Tibial artery (tissue), 4 donors: Measurements from ENCODE around the gene GDPD4.

Experiments
- DNase-seq, 2 donors: peaks; one replicate each; pipeline ENCODE4 v3.0.0-alpha.2; 2019
- H3K27ac ChIP-seq, 2 donors: fragments of 200-600 bp; sonication (generic) in 1 of 2; 1 replicate in 1 of 2; 2 replicates in 1 of 2; pipeline ENCODE4 v1.5.1; 2018 to 2019; ENCODE audit warnings: mild to moderate bottlenecking in 1 of 2
- H3K27me3 ChIP-seq, 2 donors: fragments of 200-600 bp; sonication (generic) in 1 of 2; one replicate each; pipeline versions ENCODE4 v1.5.1 to v1.6.0; 2016 to 2019
- H3K36me3 ChIP-seq, 3 donors: fragments of 200-600 bp; sonication (generic) in 2 of 3; one replicate each; pipeline ENCODE4 v1.5.1; 2016 to 2019; ENCODE audit warnings: mild to moderate bottlenecking in 2 of 3
- H3K4me1 ChIP-seq, 4 donors: fragments of 200-600 bp; sonication (generic) in 2 of 4; 1 replicate in 3 of 4; 2 replicates in 1 of 4; pipeline ENCODE4 v1.5.1; 2016 to 2019
- H3K4me3 ChIP-seq, 2 donors: fragments of 200-600 bp; sonication (generic) in 1 of 2; 1 replicate in 1 of 2; 2 replicates in 1 of 2; pipeline ENCODE4 v1.5.1; 2018 to 2019; ENCODE audit warnings: mild to moderate bottlenecking in 2 of 2
- H3K9me3 ChIP-seq, 3 donors: fragments of 200-600 bp; sonication (generic) in 1 of 3; one replicate each; pipeline ENCODE4 v1.5.1; 2016 to 2019
- CTCF ChIP-seq, 2 experiments: fragments of 200-600 bp in 1 of 2; fragments of 450-650 bp in 1 of 2; IDR thresholded peaks; one replicate each; pipeline ENCODE4 v1.5.1; 2017 to 2019; ENCODE audit warnings: antibody characterized with exemption in 2 of 2, mild to moderate bottlenecking in 1 of 2, moderate library complexity in 1 of 2
- intact Hi-C: fragments of 100-400 bp; cut with DNase I; formaldehyde crosslinking; loops from one replicate; pipeline ENCODE4 v1.15.0; 2023; ENCODE audit warnings: low total_unique reads

Gene GDPD4

GRCh38 chr11:77196961-77197360 lies 104.5 kb downstream of the GDPD4 start:
- Histone ChIP-seq H3K4me3 (no peak overlapping the region), H3K27ac (no peak overlapping the region), H3K36me3 (no peaks in the 10 kb centered on the region), H3K27me3 (peaks cover 0 to 2% of the 10 kb centered on the region in 2 donors), H3K9me3 (no peaks in the 10 kb centered on the region), H3K4me1 (no peaks in the 10 kb centered on the region)
- TF ChIP-seq CTCF (IDR thresholded peaks at IDR 0.05): no peak
- DNase-seq: no peak
- intact Hi-C loops: loop anchor here (10.0 kb wide), 1 partner anchor 348 kb away; no protein-coding TSS in a partner anchor

- no peaks in the 10 kb centered on the region for H3K9me3 ChIP-seq
- TF ChIP-seq CTCF (IDR thresholded peaks at IDR 0.05): no peak
- intact Hi-C loops: loop anchor here (10.0 kb wide), 1 partner anchor 350 kb away; no protein-coding TSS in a partner anchor
- H3K27ac ChIP-seq: no peak overlapping the region
- no peak overlapping the region for H3K4me3 ChIP-seq
- peak in 1 of 2 donors; percentile 1 for DNase-seq
- no peaks in the 10 kb centered on the region for H3K36me3 ChIP-seq
- H3K27me3 ChIP-seq: peaks cover 0 to 4% of the 10 kb centered on the region in 2 donors
- H3K4me1 ChIP-seq: no peaks in the 10 kb centered on the region
Measured at GRCh38 chr11:77195071-77195755, 106.3 kb downstream of the GDPD4 start.

- Histone ChIP-seq H3K4me3 (no peak overlapping the region), H3K4me1 (no peaks in the 10 kb centered on the region), H3K36me3 (no peaks in the 10 kb centered on the region), H3K27me3 (peaks cover 0 to 4% of the 10 kb centered on the region in 2 donors), H3K9me3 (no peaks in the 10 kb centered on the region), H3K27ac (no peak overlapping the region)
- intact Hi-C loops: loop anchor here (10.0 kb wide), 1 partner anchor 351 kb away; no protein-coding TSS in a partner anchor
- DNase-seq: no peak
- TF ChIP-seq CTCF (IDR thresholded peaks at IDR 0.05): no peak
Measured at GRCh38 chr11:77193911-77194830, 107.3 kb downstream of the GDPD4 start.

GRCh38 chr11:77193167-77193566 lies 108.3 kb downstream of the GDPD4 start:
- H3K27me3 ChIP-seq: peaks cover 0 to 4% of the 10 kb centered on the region in 2 donors
- no peak for DNase-seq
- H3K27ac ChIP-seq: no peak overlapping the region
- no peaks in the 10 kb centered on the region for H3K36me3 ChIP-seq
- no peak for TF ChIP-seq CTCF (IDR thresholded peaks at IDR 0.05)
- H3K4me3 ChIP-seq: no peak overlapping the region
- no peaks in the 10 kb centered on the region for H3K4me1 ChIP-seq
- H3K9me3 ChIP-seq: no peaks in the 10 kb centered on the region
- intact Hi-C loops: loop anchor here (10.0 kb wide), 1 partner anchor 352 kb away; no protein-coding TSS in a partner anchor

- DNase-seq: no peak
- Histone ChIP-seq H3K27ac (no peak overlapping the region), H3K4me1 (no peaks in the 10 kb centered on the region), H3K36me3 (no peaks in the 10 kb centered on the region), H3K4me3 (no peak overlapping the region), H3K27me3 (peaks cover 0 to 4% of the 10 kb centered on the region in 2 donors), H3K9me3 (no peaks in the 10 kb centered on the region)
- intact Hi-C loops: loop anchor here (10.0 kb wide), 1 partner anchor 353 kb away; no protein-coding TSS in a partner anchor
- TF ChIP-seq CTCF (IDR thresholded peaks at IDR 0.05): no peak
Measured at GRCh38 chr11:77191823-77192495, 109.5 kb downstream of the GDPD4 start.
